Stimulated activated naive CD8-positive, alpha-beta T cell treated with anti-CD3 and anti-CD28 coated beads, Interleukin-15, amount 100 ng/mL, for 72 hours (primary cell): ENCODE measurements around the gene SLC16A8.
"Not testable (repeated sequence)": the region's sequence is repeated elsewhere in the genome, so short reads cannot be mapped to it uniquely, and the experiment has no call there.

ENCODE experiments used
- ATAC-seq: fragments of 150-1000 bp; cut with Tn5 transposase; 2 replicates; pipeline ENCODE4 v1.10.0; 2021; ENCODE audit warnings: mild to moderate bottlenecking, moderate library complexity
- DNase-seq, 2 donors: peaks; one replicate each; pipeline ENCODE4 v3.0.0; 2021 to 2022
- H3K27ac Mint-ChIP-seq, 2 donors: one replicate each; pipeline ENCODE4 v1.8.0; 2022; ENCODE audit warnings: mild to moderate bottlenecking in 2 of 2, mixed read lengths in 2 of 2, moderate library complexity in 2 of 2
- H3K27me3 Mint-ChIP-seq: one replicate; pipeline ENCODE4 v1.8.0; 2022; ENCODE audit warnings: mixed read lengths
- H3K4me1 Mint-ChIP-seq: one replicate; pipeline ENCODE4 v1.8.0; 2022; ENCODE audit warnings: mild to moderate bottlenecking, mixed read lengths
- H3K4me3 Mint-ChIP-seq, 2 donors: one replicate each; pipeline ENCODE4 v1.8.0; 2022; ENCODE audit warnings: mild to moderate bottlenecking in 2 of 2, mixed read lengths in 2 of 2, moderate library complexity in 1 of 2
- H3K9me3 Mint-ChIP-seq, 2 donors: one replicate each; pipeline ENCODE4 v1.8.0; 2022; ENCODE audit warnings: mixed read lengths in 2 of 2

The SLC16A8 gene

DNA sequence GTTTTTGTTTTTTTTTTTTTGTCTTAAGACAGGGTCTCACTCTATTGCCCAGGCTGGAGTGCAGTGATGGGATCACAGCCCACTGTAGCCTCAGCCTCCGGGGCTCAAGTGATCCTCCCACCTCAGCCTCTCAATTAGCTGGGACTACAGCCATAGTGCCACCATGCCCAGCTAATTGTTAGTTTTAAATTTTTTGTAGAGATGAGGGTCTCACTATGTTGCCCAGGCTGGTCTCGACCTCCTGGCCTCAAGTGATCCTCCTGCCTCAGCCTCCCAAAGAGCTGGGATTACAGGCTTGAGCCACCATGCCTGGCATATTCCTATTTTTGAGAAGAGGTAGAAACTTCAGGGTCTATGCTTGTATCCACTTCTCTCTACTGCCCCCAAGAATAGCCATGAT lies 34.8 kb upstream of the SLC16A8 start:
- not testable (repeated sequence) for H3K27me3 Mint-ChIP-seq, H3K9me3 Mint-ChIP-seq, ATAC-seq, H3K4me3 Mint-ChIP-seq, H3K27ac Mint-ChIP-seq, DNase-seq
- H3K4me1 Mint-ChIP-seq = peaks cover 19% of the 10 kb centered on the region

DNA sequence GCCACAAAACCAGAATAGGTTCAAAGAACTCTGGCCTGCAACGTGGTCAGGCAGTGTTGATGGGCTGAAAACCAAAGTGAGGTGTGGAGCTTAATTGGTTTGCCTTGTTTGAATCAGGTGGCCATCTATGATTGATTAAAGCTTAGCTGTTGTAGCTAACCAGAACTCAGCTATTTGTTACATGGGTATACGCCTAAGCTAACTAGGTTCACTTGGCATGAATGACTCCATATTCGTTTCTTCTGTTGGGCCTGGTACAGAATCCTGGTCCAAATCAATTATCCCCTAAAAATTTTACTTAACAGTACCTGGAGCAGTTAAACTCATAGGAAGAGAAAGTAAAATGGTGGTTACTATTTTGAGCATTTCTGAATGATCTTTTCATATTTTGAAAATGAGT lies 34.2 kb upstream of the SLC16A8 start:
- Mint-ChIP-seq H3K27ac (no peak overlapping the region), H3K27me3 (no peaks in the 10 kb centered on the region), H3K9me3 (no peaks in the 10 kb centered on the region), H3K4me3 (no peak overlapping the region), H3K4me1 (peaks cover 19% of the 10 kb centered on the region)
- ATAC-seq (no peak), DNase-seq (no peak)

DNA sequence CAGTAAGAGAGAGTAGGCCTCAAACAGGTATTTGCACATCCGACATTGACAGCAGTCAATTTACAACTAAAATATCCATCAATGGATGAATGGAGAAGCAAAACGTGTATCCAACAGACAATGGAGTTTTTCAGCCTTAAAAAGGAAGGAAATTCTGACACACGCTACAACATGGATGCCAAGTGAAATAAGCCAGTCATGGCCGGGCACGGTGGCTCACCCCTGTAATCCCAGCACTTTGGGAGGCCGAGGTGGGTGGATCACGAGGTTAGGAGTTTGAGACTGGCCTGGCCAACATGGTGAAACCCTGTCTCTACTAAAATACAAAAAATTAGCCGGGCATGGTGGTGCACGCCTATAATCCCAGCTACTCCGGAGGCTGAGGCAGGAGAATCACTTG lies 33.6 kb upstream of the SLC16A8 start:
- ATAC-seq, H3K4me3 Mint-ChIP-seq, H3K9me3 Mint-ChIP-seq, H3K27me3 Mint-ChIP-seq, H3K27ac Mint-ChIP-seq, DNase-seq: not testable (repeated sequence)
- H3K4me1 Mint-ChIP-seq = peaks cover 17% of the 10 kb centered on the region

DNA sequence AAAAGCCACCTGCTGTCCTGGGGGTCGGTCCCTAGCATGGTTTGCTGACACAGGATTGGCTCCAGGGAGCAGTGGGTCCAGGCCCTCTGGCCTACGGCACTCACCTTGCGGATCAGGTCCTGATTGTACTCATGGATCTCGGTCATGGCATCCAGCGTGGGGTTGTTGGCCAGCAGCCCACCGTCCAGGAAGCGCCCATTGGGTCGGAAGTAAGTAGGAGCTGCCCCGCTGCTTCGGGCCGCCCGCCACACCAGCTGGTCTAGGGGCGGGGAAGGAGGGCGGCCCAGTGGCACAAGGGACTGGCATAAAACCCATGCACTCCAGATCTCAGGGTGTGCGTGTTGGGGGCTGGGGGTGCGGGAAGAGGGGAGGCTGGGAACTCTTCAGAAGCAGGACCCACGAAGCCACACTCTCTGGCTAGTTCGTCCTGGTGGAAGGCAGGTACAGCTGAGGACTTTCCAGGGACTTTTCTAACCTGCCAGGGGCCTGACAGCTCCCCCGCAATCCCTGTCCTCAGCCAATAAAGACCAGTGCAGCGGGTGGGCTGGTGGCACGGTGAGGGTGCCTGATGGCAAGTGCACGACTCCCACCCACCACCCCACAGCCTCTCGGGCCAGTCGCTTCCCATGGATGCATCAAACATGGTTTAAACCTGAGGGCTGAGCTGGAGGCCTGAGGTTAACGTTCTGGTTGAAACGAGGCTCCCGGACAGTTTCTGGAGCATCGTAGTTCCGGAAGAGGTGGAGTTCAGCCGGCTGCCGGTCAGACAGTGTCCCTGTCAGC lies 31.6 kb upstream of the SLC16A8 start:
- H3K27me3 Mint-ChIP-seq = no peaks in the 10 kb centered on the region

DNA sequence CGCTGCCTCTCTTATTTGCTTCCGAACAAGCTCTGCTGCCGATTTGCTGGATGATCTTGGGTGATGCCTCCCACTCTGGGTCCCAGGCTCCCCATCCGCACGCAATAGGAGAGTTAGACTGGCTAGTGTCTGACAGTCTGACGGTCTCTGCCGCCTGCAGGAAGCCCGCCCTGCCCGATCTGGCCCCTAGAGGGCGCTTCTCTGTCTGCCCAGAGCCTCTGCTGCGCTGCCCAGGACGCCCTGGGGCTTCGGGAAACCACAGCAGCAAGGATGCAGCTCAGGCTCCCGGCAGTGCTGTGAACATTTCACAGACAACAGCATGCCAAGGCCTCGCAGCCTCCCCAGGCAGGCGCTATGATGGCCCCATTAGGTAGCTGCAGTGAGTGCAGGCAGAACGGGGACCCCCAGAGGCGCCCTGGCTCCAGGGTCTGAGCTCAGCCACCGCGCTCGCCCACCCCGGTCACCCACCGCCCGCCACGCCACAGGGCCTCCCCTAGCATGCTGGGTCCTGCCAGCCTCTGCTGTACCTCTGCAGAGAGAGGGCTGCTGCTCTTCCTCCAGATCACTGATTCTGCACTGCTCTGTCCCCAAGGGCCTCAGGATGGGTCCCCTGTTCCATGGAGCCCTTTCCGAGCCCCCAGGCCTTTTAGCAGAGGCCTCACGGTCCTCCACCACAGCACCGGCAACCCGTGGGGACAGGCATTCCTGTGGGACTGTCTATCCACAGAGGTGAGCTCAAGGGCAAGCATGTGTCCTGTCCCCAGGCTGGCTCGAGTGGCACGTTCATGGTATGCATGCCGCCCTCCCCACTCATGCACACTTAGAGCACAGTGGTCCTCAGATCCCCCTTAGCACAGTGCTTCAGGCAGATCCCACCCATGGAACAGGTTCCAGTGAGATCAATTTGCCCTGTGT lies 30.8 kb upstream of the SLC16A8 start:
- DNase-seq = peak; percentile 74 to 78
- ATAC-seq = peak; percentile 84
- H3K4me1 Mint-ChIP-seq = peaks cover 10% of the 10 kb centered on the region
- peak overlapping the region in 1 of 2 donors; percentile 91 for H3K27ac Mint-ChIP-seq
- no peaks in the 10 kb centered on the region for H3K9me3 Mint-ChIP-seq
- H3K27me3 Mint-ChIP-seq = no peaks in the 10 kb centered on the region
- no peak overlapping the region for H3K4me3 Mint-ChIP-seq

More for the DNA sequence above, 31.6 kb upstream of the SLC16A8 start:
- ATAC-seq (no peak), DNase-seq (no peak)
- no peak overlapping the region for H3K4me3 Mint-ChIP-seq
- peaks cover 10% of the 10 kb centered on the region for H3K4me1 Mint-ChIP-seq
- no peaks in the 10 kb centered on the region for H3K9me3 Mint-ChIP-seq
- peak overlapping the region in 1 of 2 donors; percentile 27 for H3K27ac Mint-ChIP-seq

DNA sequence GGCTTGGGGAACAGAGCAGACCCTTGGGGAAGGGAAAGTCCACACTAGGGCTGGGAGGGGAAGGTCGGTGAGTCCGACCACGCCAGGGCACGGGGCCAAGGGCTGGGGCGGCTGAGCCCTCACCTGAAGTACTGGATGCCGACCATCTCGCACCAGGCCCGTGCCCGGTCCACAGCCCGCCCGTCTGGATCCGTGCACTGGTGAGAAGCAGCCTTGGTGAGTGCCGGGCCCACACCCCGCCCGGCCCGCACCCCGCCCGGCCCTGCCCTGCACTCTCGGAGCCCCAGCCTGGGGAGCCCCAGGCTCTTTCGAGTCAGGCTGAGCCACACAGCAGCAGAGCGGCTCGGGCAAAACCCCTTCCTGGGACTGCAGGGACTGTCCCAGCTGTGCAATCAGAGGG lies 28.4 kb upstream of the SLC16A8 start:
- Mint-ChIP-seq H3K27me3 (no peaks in the 10 kb centered on the region), H3K4me1 (peaks cover 10% of the 10 kb centered on the region), H3K27ac (no peak overlapping the region), H3K4me3 (no peak overlapping the region), H3K9me3 (no peaks in the 10 kb centered on the region)
- ATAC-seq (no peak), DNase-seq (no peak)

DNA sequence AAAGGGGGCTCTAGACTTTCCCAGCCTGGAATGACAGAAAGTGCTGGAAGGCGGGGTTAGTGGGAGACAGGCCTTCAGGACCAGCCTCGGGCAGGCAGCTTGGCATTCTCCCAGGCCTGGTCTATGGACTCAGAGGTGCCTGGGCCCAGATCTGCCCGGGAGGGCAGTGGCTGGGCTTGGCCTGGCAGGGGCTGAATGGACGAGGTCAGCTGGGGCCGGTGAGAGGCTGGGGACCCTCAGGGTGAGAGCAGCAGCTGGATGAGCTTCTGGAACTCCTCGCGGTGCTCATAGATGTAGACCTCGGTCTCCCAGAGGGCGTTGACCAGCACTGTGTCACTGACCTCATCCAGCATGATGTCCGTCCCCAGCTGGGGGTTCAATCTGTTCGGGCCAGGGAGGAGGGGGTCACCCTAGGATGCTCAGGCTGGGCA lies 28.0 kb upstream of the SLC16A8 start:
- no peak for ATAC-seq
- Mint-ChIP-seq H3K27me3 (no peaks in the 10 kb centered on the region), H3K4me1 (peaks cover 10% of the 10 kb centered on the region), H3K9me3 (no peaks in the 10 kb centered on the region), H3K4me3 (no peak overlapping the region), H3K27ac (no peak overlapping the region)
- DNase-seq = no peak

DNA sequence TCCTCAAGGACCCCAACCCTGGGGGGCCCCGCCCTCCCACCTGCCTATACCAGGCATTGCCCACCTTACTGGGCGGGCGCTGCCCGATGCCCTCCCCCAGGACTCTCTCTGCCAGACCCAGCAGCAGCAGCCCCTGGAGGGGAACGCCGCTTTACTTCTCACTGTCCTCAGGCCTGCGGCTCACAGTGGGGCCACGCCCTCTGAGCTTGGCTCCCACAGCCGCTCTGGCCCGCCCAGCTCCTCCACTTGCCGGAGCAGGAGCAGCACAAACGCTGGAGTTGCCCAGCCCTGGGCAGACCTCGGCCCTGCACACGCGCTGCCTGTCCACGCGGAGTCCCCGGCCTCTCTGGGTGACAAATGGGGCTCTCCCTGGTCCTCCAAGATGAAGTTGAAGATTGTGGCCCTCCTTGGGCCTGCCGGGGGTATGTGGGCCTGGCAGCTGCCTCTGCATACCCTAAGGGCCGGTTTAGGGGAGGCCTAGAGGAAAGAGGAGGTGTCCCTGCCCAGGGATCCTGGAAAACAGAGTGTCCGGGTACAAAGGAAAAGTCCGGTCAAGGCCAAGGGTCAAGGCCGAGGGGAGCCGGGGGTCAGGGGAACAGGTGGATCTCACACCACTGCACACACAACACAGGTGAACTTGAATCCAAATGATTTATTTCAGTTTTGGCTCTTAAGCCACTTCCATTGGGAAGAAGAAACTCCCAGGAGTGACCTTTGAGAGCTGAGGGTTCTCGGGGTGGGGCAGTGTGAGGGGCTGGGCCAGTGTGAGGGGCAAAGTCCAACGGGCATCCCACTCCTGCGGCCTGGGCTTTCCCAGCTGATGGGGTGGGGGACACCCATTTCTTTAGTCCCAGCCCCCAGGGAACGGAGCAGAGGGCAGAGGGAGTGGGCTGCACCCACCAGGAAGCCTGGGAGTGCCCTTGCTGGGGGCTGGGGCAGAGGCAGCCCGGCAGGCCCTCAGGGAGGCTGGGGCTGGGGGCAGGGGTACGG lies 27.2 kb upstream of the SLC16A8 start:
- no peak for DNase-seq
- Mint-ChIP-seq H3K27me3 (no peaks in the 10 kb centered on the region), H3K4me1 (peaks cover 10% of the 10 kb centered on the region), H3K4me3 (peak overlapping the region in 1 of 2 donors; percentile 19), H3K9me3 (no peaks in the 10 kb centered on the region), H3K27ac (peak overlapping the region in 1 of 2 donors; percentile 4)
- ATAC-seq = no peak

DNA sequence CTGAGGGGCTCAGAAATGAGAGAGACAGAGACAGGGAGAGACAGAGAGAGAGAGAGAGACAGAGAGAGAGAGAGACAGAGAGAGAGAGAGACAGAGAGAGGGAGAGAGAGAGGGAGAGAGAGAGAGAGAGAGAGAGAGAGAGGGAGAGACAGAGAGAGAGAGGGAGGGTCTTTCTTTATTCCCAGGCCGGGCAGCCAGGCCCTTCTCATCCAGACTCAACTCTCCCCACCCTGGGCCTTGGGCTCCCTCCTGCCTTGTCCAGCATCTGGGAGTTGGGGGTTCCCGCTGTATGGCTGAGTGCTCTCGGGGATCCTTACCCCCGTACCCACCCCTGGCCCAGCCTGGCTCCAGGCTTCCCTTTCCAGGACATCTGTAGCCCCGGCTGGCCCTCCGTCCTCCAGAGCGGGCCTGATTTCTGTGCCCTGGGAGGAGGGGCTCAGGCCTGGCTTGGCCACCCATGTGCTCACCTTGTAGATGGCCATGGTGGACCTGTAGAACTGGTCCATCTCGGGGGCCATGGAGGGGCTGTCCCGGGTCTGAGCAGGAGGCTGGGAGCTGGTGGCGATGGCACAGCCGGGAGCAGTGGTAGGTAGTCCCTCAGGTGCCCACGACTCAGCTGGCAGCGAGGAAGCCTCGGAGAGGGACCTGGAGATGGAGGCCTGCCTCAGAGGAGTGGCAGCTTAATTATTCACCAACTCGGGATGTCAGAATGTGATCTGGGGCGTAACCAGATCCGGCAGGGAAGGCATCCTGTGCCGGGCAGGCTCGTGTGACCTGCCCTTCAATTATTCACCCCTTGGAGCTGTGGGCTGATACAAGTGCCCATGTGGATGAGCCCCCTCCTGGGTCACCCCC lies 26.3 kb upstream of the SLC16A8 start, which contains the start of gene BAIAP2L2:
BAIAP2L2 (minus strand) TSS at position 677 of the 855 bp plus-strand sequence; CDS start at position 518, 159 bp downstream.
- peak within 1 kb of the TSS; percentile 69 to 99 for H3K27ac Mint-ChIP-seq
- ATAC-seq (no peak), DNase-seq (no peak)
- H3K9me3 Mint-ChIP-seq = no peaks in the 10 kb centered on the region
- H3K4me1 Mint-ChIP-seq = peaks cover 10% of the 10 kb centered on the region
- H3K4me3 Mint-ChIP-seq = peak within 1 kb of the TSS in 1 of 2 donors; percentile 74
- no peaks in the 10 kb centered on the region for H3K27me3 Mint-ChIP-seq

DNA sequence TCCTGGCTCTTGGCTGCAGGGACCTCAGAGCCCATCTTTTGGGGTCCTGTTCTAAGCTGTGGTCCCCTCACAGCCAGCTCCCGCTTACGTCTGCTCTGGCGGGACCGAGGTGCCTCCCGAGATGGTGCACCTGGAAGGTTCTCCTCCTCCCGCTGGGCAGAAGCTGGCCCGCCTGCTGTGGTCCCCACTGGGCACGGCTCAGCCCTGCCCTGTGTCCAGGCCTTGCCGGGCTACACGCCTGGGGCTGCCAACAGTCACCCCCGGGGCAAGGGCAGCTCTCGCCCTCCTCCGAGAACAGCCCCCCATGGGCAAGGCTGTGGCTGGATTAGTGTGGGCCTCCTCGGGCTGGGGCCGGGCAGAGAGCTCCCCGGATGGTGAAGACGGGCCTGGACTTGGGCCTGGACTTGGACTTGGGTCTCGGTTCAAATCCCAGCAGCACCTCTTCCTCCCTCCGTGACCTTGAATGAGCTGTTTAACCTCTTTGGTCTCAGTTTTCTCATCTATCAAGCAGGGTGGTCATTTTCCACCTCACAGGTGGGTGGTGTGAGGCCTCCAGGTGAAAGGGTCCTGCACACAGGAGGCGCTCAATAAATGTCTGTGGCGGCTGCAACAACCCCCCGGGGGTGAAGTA lies 25.5 kb upstream of the SLC16A8 start:
- no peak for DNase-seq

DNA sequence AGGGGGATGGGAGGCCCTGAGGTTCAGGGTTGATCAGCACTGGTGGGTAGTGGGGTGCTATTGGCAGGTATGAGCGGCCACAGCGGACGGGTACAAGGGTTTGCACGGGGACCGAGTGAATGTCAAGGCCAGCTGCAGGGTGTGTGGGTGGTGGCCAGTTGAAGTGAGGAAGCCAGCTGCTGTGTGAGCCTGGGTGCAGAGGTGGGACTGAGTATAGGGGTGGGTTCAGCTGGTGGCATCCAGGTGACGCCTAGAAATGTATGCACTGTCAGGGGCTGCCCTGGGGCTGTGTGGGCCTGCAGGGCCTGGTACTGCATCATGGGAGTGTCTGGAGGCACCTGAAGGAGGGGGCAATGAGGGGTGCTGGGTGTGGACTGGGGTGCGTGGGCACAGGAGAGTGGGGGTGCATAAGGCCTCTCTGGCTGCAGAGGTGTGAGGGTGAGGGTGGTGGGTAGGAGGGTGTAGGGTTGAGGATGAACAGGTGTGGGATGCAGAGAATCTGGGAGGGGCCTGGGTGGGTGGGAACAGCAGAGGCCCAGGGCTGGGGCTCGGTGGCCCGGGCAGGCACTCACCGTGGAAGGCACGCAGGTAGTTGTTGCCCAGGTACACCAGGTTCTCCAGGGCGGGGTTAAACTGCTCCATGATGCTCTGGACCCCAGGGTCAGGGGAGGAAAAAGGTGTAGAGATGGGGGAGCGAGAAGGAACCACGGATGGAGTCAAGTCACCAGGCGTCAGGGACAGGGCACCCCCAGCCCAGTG lies 24.8 kb upstream of the SLC16A8 start:
- Mint-ChIP-seq H3K9me3 (no peaks in the 10 kb centered on the region), H3K4me1 (peaks cover 13% of the 10 kb centered on the region), H3K4me3 (peak overlapping the region in 1 of 2 donors; percentile 12), H3K27ac (peak overlapping the region in 1 of 2 donors; percentile 99), H3K27me3 (no peaks in the 10 kb centered on the region)
- DNase-seq = no peak
- peak; percentile 28 for ATAC-seq

More for the DNA sequence above, 25.5 kb upstream of the SLC16A8 start:
- peaks cover 11% of the 10 kb centered on the region for H3K4me1 Mint-ChIP-seq
- no peaks in the 10 kb centered on the region for H3K27me3 Mint-ChIP-seq
- no peaks in the 10 kb centered on the region for H3K9me3 Mint-ChIP-seq
- peak overlapping the region; percentile 69 to 99 for H3K27ac Mint-ChIP-seq
- H3K4me3 Mint-ChIP-seq = peak overlapping the region in 1 of 2 donors; percentile 74
- ATAC-seq = peak; percentile 24

DNA sequence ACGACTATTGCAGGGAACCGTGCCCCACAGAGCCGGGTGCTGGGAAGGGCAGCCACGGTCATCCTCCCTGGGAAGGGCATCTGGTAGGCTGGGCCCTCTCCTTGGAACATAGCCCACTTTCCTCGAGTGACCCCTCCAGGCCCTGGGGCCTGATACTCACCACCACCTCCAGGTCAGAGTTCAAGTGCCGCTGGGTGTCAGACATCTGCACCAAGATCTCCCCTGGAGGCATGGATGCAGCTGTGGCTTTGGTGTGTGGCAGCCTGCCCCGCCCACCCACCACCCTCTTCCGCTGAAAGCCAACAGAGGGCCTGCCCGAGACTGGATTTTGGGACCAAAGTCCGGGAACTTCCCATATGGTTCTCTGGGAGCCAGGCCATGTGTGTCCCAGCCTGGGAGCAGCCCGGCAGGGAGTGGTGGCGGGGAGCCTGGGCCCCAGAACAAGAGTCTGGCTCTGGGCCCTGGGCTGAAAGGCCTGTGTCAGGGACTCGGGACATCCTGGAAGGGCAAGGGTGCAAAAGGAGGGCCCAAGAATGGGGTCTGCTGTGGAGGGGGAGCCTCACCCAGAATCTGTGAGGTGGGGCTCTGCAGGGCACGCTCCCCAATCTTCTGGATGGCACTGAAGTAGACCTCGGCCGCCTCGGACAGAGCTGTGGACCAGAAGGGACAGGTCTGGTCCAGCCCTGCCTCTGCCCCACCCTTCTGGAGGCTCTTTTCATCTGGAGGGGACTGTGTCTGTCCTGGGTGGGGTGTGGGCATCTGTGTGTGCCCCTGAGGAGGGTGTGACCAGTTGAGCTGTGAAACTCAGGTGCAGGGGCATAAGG lies 23.9 kb upstream of the SLC16A8 start:
- no peak for DNase-seq
- H3K9me3 Mint-ChIP-seq = no peaks in the 10 kb centered on the region
- peak overlapping the region in 1 of 2 donors; percentile 99 for H3K27ac Mint-ChIP-seq
- peak overlapping the region in 1 of 2 donors; percentile 12 for H3K4me3 Mint-ChIP-seq
- peaks cover 13% of the 10 kb centered on the region for H3K4me1 Mint-ChIP-seq
- H3K27me3 Mint-ChIP-seq = no peaks in the 10 kb centered on the region
- no peak for ATAC-seq
